Prostate gland (tissue), 2 donors: Measurements from ENCODE around the gene CHSY1. TPM values are rescaled to one million over a fixed set of nuclear protein-coding genes. Genes with fewer than 3 reads are reported as not detected.

Experiments used
- DNase-seq: peaks from one replicate; pipeline ENCODE4 v3.0.0-alpha.2; 2019; ENCODE audit warnings: low spot score
- H3K27ac ChIP-seq, 2 donors: fragments of 200-600 bp; sonication (generic); 2 replicates each; pipeline ENCODE4 v1.5.1; 2017 to 2019
- H3K27me3 ChIP-seq: fragments of 200-600 bp; sonication (generic); replicated peaks from 2 replicates; pipeline ENCODE4 v1.5.1; 2019; ENCODE audit not compliant: insufficient read depth
- H3K36me3 ChIP-seq, 2 donors: fragments of 200-600 bp; sonication (generic); 1 replicate in 1 of 2; 2 replicates in 1 of 2; pipeline versions ENCODE4 v1.5.1 to v1.8.1; 2017 to 2019
- H3K4me1 ChIP-seq: fragments of 200-600 bp; sonication (generic); replicated peaks from 2 replicates; pipeline ENCODE4 v1.5.1; 2019
- H3K4me3 ChIP-seq, 2 donors: fragments of 200-600 bp; sonication (generic); 2 replicates each; pipeline ENCODE4 v1.5.1; 2017 to 2019
- H3K9me3 ChIP-seq: fragments of 200-600 bp; sonication (generic); 2 replicates; pipeline ENCODE4 v1.5.1; 2017
- CTCF ChIP-seq, 4 experiments: fragments of 200-600 bp in 2 of 4; fragments of 450-650 bp in 2 of 4; sonication (generic) in 2 of 4; IDR thresholded peaks; 1 replicate in 3 of 4; 2 replicates in 1 of 4; pipeline ENCODE4 v1.5.1; 2016 to 2019; ENCODE audit warnings: antibody characterized with exemption in 4 of 4, mild to moderate bottlenecking in 2 of 4, moderate library complexity in 2 of 4
- POLR2A ChIP-seq: fragments of 450-650 bp; IDR thresholded peaks from one replicate; pipeline ENCODE4 v1.6.1; 2016; ENCODE audit warnings: antibody characterized with exemption, mild to moderate bottlenecking
- POLR2AphosphoS5 ChIP-seq: sonication (generic); formaldehyde crosslinking; IDR thresholded peaks from one replicate; pipeline ENCODE4 v1.6.1; 2017; ENCODE audit warnings: antibody characterized with exemption
- WGBS: methylation state at CpG from one replicate; pipeline ENCODE4 v1.1.5; 2018; 5-methylcytosine and 5-hydroxymethylcytosine counted together
- intact Hi-C: fragments of 100-400 bp; cut with DNase I; formaldehyde crosslinking; loops from one replicate; pipeline ENCODE4 v1.14.2; 2022
- total RNA-seq, 2 donors: library from RNA; depleted of rRNA; stranded (reverse); fragments of >200 nt; gene quantifications; one replicate each; pipeline ENCODE4 v1.1.0, GENCODE V29; 2016

CHSY1 gene
- total RNA-seq, 2 donors from 2014 or later, result 30.4 to 46.4 TPM

- TF ChIP-seq POLR2AphosphoS5 (no peak), CTCF (IDR thresholded peaks at IDR 0.05) (no peak), POLR2A (no peak)
- Histone ChIP-seq H3K36me3 (no peaks in the 10 kb centered on the region), H3K9me3 (no peaks in the 10 kb centered on the region), H3K27ac (peak overlapping the region; percentile 79 to 81), H3K4me3 (no peak overlapping the region), H3K27me3 (no peaks in the 10 kb centered on the region), H3K4me1 (peaks cover 30% of the 10 kb centered on the region)
- intact Hi-C loops, result no loop called here
- 49% methylated on average over 3 of the region's 3 CpGs for WGBS
- no peak for DNase-seq
Measured at GRCh38 chr15:101190092-101190595, 61.7 kb downstream of the CHSY1 start.

GRCh38 chr15:101189409-101190091, 62.3 kb downstream of the CHSY1 start:
- Histone ChIP-seq H3K27ac (peak overlapping the region; percentile 79 to 81), H3K9me3 (no peaks in the 10 kb centered on the region), H3K4me3 (peak overlapping the region in 1 of 2 donors; percentile 11), H3K4me1 (peaks cover 33% of the 10 kb centered on the region), H3K27me3 (no peaks in the 10 kb centered on the region), H3K36me3 (no peaks in the 10 kb centered on the region)
- no peak for TF ChIP-seq POLR2A
- DNase-seq, result no peak
- WGBS, result 75% methylated on average over 17 of the region's 17 CpGs
- intact Hi-C loops, result loop anchor here (5.0 kb wide), 1 partner anchor 48 kb away; no protein-coding TSS in a partner anchor

GRCh38 chr15:101188637-101189408, 63.0 kb downstream of the CHSY1 start:
- peaks cover 34% of the 10 kb centered on the region for H3K4me1 ChIP-seq

GRCh38 chr15:101187820-101188636, 63.8 kb downstream of the CHSY1 start:
- Histone ChIP-seq H3K27me3 (no peaks in the 10 kb centered on the region), H3K9me3 (no peaks in the 10 kb centered on the region), H3K4me3 (peak overlapping the region; percentile 5 to 18), H3K36me3 (no peaks in the 10 kb centered on the region), H3K4me1 (peaks cover 26% of the 10 kb centered on the region), H3K27ac (peak overlapping the region; percentile 79 to 81)
- no peak for DNase-seq
- WGBS, result 44% methylated on average over 18 of the region's 18 CpGs
- TF ChIP-seq POLR2A (no peak), POLR2AphosphoS5 (peak; percentile 31)
- intact Hi-C loops, result loop anchor here (5.0 kb wide), 1 partner anchor 49 kb away; no protein-coding TSS in a partner anchor

More at GRCh38 chr15:101188637-101189408, 63.0 kb downstream of the CHSY1 start:
- Histone ChIP-seq H3K27ac (peak overlapping the region; percentile 79 to 81), H3K4me3 (peak overlapping the region; percentile 11 to 18), H3K9me3 (no peaks in the 10 kb centered on the region), H3K27me3 (no peaks in the 10 kb centered on the region), H3K36me3 (no peaks in the 10 kb centered on the region)
- peak; percentile 57 for TF ChIP-seq POLR2AphosphoS5
- no peak for TF ChIP-seq CTCF (IDR thresholded peaks at IDR 0.05)
- no peak for TF ChIP-seq POLR2A
- intact Hi-C loops, result loop anchor here (5.0 kb wide), 1 partner anchor 48 kb away; no protein-coding TSS in a partner anchor
- WGBS, result 36% methylated on average over 29 of the region's 29 CpGs
- DNase-seq, result no peak

DNA sequence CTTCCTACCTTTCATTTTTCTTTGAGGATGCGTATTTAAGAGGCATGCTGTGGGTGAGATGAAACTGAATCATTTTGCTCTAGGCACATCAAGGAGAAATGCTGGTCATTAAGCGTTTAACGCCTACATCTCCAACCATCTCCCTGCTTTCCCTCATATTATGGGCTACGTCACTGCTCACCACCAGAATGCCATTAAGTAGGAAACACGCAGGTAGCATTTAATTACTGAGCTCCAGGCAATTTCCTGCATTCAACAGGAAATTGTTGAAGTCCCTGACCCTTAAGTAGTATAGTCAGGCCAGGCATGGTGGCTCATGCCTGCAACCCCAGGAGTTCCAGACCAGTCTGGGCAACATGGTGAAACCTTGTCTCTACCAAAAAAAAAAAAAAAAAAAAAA, 66.1 kb downstream of the CHSY1 start:
- H3K36me3 ChIP-seq, result no peaks in the 10 kb centered on the region

More for the DNA sequence above, 66.1 kb downstream of the CHSY1 start:
- DNase-seq, result no peak
- Histone ChIP-seq H3K27me3 (no peaks in the 10 kb centered on the region), H3K4me3 (no peak overlapping the region), H3K27ac (no peak overlapping the region), H3K4me1 (peaks cover 18% of the 10 kb centered on the region), H3K9me3 (no peaks in the 10 kb centered on the region)
- intact Hi-C loops, result loop anchor here (5.0 kb wide), 1 partner anchor 52 kb away; no protein-coding TSS in a partner anchor
- TF ChIP-seq CTCF (IDR thresholded peaks at IDR 0.05) (no peak), POLR2AphosphoS5 (no peak), POLR2A (no peak)
- WGBS, result 87% methylated on average over 5 of the region's 5 CpGs
